SH-SY5Y (cell line): Measurements from ENCODE around the gene LRRC52.

Experiments used
- GATA2 ChIP-seq: IDR thresholded peaks from 2 replicates; pipeline ENCODE4 v1.6.1; 2011; ENCODE audit warnings: mild to moderate bottlenecking, low read depth, low read length
- GATA3 ChIP-seq: IDR thresholded peaks from 2 replicates; pipeline ENCODE4 v1.6.1; 2011; ENCODE audit warnings: low read depth, mild to moderate bottlenecking, low read length, moderate library complexity

Gene LRRC52, protein sequence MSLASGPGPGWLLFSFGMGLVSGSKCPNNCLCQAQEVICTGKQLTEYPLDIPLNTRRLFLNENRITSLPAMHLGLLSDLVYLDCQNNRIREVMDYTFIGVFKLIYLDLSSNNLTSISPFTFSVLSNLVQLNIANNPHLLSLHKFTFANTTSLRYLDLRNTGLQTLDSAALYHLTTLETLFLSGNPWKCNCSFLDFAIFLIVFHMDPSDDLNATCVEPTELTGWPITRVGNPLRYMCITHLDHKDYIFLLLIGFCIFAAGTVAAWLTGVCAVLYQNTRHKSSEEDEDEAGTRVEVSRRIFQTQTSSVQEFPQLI

DNA sequence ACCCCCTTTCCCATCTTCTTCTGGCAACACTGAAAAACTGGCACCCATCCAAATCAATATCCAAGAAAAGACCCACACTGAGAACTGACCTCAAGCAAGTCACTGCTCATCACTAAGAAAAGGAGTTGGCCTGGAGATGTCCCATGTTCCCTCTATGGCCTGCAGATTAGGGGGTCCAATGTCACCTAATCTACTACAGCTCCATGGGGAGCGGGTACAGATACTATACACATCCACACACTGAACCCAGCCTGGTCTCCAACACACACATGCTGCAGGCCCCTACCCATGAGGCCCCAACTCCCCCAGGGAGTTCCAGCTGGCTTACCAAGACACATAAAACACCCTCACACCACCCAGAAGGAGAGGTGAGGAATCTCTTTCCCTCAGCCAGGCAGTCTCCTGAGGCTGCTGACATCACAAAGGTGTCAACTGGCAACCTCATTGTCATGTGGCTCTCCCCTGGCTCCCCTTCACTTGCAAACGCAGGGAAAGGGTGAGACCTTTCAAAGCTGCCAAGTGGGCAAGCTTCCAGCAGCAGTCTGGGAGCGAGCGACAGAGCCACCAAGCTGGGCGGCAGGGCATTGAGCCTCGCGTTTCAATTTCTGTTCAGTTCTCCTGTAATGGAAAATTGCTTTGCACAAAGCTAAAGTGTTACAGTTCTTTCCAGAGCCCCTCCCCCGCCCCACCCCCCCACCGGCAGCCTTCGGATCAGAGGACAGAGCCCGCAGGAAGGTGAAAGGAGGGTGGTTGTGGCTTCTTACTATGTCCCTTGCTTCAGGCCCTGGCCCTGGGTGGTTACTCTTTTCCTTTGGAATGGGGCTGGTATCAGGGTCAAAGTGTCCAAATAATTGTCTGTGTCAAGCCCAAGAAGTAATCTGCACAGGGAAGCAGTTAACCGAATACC lies at the start of gene LRRC52:
Gene LRRC52, plus strand, starts transcription at position 469 of the 907 bp plus-strand sequence. Its CDS starts 297 bp downstream, at position 766.
- TF ChIP-seq GATA3 (no peak), GATA2 (no peak)

DNA sequence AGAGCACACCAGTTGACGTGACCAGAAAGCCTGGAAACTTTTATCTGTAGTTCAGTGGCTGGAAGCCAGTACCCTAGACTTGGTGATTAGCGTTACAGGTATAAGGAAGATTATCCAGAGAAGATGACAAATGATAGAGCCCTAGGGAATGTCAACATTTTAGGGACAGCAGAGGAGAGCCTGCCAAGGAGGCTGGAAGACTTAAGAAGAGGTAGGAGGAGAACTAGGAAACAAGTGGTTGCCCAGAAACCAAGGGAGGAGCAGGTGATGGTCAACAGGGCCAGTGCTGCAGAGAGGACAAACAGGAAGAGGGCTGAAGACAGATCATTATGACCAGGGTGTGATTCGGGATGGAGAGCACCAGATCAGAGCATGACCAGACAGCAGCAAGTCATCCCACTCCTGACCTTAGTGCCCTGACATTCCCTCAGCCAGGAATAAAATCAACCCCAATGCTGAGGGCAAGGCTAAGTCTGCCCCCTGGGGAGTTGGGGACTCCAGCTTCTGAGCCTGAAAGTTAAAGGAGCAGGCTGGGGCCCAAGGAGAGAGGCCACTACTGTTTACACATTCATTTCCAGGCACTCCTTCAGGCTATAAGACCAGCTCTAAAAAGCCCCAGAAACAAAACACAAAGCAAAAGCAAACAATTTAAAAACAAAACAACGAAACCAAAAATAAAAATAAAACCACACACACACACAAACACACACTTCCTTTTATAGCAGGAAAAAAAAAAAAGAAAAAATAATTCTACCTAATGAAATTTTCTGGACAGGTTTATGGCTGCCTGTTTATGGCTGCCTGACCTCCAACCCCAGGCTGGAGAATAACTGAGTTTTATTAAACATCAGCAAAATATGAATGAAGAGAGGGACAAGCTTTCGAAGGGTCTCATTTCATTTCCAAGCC lies 48.6 kb upstream of the LRRC52 start:
- no peak for TF ChIP-seq GATA2

DNA sequence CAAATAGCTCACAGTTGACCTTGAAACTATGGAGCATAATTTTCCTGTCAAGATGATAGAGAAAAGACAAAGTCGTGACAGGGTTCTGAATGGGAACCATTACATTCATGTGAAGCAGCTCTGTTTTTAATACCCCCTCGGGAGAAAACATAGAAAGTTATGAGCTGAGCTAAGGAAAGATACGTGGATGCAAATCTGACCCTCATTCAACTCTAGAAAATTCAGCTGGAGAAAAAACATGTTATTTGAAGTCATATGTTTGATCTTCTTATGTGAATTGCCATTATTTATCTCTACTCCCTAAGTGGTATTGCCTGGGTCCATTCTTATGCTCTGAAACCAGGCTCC lies 48.0 kb upstream of the LRRC52 start:
- TF ChIP-seq GATA2, result no peak
- no peak for TF ChIP-seq GATA3

DNA sequence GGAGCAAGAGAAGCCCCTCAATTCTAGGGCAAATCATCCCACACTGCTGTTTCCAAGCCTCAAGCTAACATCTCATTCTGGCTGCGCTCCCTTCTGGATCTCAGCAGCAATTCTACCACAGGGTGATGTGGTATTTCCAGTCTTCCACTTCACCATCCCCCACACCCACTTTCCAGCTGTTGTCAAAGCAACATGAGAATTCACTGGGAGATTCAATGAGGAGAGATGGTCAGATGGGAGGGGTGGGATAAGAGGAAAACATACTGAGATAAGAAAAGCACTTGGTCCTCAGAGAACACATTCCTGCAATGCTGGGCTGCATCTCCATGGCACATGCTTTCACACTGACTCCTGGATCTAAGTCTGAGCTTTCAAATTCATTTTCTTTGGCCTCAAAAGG lies 47.3 kb upstream of the LRRC52 start:
- no peak for TF ChIP-seq GATA2
- no peak for TF ChIP-seq GATA3

DNA sequence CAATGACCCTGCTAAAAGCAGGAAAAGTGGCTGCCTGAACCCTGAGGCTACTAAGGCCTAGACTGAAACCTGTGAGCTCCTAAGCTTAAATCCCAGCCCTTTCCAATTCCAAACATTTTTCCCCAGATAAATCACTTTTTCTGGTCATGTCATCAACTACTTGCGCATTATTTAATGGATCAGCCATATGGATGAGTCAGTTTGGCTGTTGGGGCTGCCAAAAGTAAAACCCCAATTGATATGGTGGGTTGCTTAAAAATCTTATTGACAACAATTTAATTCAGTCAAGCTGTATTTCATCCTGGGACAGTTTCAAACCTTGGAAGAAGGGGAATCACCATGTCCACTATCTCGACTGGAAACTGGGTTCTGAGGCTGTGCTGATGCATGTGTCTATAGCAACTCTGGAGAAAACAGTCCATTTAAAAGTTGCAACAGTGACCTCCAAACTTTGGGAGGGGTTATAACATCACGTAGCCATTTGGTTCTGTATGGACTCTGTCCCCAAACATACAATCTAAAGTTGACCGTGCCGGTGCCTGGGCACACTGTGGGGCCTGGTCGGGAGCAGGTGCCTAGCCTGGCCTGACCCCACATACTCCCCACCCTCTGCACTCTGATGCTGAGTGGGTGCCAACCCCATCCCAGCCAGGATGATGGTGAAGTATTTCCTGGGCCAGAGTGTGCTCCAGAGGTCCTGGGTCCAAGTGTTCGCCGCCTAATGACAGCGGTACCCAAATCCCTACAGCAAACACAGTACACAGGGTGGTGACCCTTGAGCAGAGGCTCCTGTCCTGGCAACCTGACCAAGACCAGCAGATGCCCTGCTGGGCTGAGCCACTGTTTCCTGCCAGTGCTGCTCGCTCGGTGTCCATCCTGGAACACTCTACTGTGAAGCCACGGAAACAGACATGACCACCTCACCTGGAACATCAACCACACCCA lies 46.5 kb upstream of the LRRC52 start:
- TF ChIP-seq GATA2, result no peak
- no peak for TF ChIP-seq GATA3

DNA sequence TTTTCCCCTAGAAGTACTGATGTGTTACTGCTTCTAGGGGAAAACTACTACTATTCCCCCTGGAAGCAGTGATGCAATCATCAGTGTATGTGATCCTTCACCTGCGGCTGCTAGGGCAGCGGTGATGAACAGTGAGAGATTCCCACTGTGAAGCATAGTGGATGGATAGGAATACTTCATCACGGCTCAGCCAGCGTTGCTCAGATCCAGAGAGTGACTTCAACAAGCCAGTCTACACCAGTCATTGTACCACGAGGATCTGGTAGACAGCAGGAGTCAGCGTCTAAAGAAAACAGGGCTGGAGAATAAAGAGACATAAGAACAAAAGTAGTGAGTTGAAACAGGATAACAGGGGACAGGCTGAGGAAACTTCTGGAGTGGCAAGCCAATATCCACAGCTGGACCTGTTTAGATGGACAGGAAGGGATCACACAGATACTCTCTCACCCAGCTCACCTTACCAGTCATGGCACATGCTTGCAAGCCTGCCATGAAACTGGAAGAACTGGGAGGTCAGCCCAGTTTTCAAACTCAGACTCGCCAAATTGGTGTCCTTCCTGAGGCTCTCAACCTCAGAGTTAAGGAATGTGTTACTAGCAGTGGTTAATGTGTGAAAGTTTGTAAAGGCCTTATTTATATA lies 42.4 kb upstream of the LRRC52 start:
- TF ChIP-seq GATA3 (no peak), GATA2 (no peak)

DNA sequence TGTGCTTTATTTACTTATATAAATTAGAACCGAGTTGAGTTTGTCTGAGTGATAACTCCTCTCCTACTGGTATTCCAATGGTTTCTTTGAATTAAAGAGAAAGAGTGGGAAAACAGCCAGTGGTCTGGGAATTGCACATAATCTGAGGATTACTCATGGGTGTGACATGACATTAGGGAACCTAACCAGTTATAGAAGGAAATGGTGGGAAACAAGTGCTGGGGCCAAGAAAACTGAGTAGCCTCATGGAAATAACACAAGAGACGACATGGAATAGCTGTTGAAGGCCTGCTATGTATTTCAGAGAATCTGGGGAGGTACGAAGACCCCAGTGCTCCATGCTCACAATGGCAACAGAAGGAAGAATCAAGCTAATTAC lies 41.8 kb upstream of the LRRC52 start:
- TF ChIP-seq GATA2 (no peak), GATA3 (no peak)

DNA sequence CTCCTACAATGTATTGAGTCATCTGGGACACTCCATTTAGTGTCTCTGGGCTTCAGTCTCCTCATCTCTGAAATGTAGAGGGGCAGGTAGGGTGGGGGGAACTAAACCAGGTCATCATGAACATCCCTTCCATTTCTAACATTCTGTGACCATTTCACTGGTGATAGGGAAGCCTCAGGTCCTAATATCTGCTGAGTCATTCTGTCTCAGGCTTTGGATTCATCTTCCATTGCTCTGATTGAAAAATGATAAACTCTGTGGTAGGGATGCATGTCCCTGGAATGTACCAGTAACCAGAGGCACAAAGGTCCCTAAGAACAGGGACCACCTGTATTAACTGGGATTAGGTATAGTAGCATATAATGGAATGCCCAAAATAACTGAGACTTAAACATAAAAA lies 36.2 kb upstream of the LRRC52 start:
- TF ChIP-seq GATA2, result no peak
- TF ChIP-seq GATA3, result no peak

DNA sequence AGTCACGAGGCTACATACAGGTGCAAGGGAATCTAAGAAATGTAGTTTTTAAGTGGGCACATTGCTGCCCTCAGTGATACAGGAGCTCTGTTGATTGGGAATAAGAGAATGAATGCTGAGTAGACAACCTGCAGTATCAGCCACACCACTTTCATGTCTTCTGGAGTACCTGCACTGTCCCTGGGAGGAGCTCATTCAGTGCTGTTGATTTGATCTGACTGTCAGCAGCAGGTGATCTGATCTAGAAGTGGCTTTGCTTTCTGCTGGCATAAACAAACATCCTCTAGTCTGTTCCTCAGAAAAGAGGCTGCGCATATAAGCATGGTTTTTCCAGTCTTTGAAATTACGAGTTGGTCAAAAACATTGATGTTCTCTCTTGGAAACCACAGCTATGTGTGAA lies 35.5 kb upstream of the LRRC52 start:
- TF ChIP-seq GATA2 (no peak), GATA3 (no peak)

DNA sequence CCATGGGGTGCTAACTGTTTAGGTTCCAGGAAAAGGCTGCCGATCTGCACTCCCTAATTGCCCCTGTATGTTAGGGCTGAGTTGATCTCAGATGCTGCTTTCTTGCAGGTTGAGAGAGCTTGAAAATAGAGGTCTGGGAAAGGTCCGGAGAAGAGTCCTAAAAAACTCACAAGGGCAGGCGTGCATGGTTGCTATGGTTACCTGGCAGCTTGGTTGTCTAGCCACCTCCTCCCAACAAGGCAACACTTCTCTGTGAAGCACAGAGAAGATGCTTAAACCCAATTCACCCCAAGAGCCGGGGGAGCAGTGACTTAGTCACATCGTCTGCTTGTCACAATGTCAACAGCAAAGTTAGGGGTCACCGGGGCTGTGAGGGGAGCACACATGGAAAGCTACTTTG lies 31.0 kb upstream of the LRRC52 start:
- TF ChIP-seq GATA2, result no peak

DNA sequence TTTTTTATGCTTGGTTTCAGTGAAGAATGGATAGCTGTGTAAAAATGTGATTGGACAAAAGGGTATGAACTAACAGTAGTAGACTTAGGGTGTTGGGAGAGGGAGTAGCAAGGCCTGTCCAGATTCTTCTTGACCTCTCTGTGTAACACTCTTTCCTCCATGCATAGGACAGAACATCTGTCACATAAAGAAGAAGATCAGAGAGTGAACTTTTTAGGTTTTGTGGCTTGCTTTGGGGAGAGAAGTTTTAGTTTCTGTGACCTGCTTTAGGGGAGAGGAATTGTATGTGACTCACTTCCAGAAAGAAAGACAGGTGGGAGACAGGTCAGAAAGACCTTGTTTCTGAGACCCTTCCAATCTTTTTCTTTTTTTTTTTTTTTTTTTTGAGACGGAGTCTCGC lies 27.3 kb upstream of the LRRC52 start:
- no peak for TF ChIP-seq GATA2
- TF ChIP-seq GATA3, result no peak

DNA sequence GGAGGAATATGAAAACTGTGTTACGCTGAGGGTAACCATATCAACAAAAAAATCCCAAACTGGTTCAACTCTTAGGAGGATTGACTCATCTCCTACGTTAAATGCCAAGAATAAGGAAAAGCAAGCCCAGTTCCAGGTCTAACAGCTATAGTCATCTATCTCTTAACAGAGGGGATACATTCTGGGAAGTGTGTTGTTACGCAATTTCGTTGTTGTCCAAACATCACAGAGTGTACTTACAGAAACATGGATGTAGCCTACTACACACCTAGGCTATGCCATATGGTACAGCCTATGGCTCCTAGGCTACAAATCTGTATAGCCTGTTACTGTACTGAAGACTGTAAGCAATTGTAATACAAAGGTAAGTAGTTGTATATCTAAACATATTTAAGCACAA lies 23.2 kb upstream of the LRRC52 start:
- TF ChIP-seq GATA2, result no peak
- TF ChIP-seq GATA3, result no peak
